GM11168 (cell line): ENCODE results near the gene SLC7A5.
"Not testable (repeated sequence)": the region's sequence is repeated elsewhere in the genome, so short reads cannot be mapped to it uniquely, and the experiment has no call there.

Experiments used
- in situ Hi-C: fragments of 300-500 bp; cut with MboI; formaldehyde crosslinking; loops from one replicate; pipeline ENCODE4 v1.12.0; 2022; ENCODE audit warnings: low sequenced_read_pairs; ENCODE audit not compliant: unreplicated experiment

Gene SLC7A5

DNA sequence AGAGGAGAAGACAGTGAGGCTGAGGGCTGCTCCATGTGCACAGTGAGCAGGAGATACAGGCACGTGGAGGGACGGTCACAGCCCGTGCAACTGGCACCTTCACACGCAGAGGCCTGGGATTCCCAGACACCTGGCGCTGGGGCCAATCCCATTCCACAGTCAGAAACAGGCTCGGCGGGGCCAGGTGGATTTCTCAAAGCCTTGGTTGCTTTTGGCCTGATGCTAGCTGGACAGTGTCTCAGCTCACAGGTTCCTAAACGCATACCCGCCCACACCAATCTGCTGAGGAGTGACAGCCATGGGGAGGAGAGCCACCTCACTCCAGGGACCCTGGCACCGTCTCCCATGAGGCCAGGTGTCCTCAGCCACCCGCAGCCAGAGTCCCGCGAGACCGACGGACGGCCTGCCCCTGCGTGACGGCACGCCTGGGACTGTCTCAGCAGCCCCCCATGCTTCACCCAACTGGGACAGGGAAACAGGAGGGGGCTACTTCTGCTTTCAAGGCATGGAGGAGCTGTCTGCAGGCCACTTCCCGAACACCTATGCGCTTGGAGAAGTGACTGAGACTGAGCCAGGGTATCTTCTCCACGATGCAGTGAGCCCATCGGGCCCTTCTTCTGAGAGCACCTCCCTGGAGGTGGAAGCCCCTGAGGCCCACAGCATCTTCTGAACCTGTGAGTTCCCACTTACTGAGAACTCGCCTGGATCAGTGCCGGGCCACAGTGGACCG lies 6.5 kb downstream of the SLC7A5 start:
- in situ Hi-C loops: not testable (repeated sequence)

DNA sequence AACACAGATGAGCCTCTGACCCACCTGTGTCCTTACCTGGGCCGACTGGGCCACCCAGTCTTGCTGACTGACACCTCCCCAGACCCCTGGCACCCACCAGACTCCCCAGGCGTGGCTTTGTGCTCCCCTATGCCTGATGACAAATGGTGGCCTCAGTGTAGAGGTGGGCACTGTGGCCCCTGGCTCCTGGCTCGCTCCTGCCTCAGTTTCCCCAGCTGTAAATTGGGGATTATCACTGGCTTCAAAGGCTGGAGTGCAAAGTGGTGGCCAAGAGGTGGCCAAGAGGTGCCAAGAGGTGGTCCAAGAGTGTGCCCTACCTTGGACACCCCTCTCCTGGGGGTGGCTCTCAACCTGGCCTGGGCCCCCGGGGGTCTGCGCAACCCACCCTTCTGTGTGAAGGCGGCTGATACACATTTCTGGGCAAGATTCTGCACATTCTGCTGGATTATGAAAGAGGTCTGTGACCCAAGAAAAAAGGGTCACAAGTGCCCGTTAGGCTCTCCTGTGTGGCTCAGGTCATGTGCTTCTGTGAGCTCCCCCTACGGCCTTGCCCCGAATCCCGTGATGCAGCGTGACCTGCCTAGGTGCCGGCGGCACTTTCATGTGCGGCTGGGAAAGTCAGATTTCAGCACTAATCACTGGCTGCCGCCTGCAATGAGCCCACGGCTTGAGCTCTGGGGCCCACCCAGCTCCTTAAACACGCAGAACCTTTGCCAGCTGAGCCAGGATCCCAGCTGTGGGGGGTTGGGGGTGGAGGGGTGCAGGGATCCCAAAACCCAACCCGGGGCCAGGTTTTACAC lies 7.8 kb downstream of the SLC7A5 start:
- in situ Hi-C loops: not testable (repeated sequence)

DNA sequence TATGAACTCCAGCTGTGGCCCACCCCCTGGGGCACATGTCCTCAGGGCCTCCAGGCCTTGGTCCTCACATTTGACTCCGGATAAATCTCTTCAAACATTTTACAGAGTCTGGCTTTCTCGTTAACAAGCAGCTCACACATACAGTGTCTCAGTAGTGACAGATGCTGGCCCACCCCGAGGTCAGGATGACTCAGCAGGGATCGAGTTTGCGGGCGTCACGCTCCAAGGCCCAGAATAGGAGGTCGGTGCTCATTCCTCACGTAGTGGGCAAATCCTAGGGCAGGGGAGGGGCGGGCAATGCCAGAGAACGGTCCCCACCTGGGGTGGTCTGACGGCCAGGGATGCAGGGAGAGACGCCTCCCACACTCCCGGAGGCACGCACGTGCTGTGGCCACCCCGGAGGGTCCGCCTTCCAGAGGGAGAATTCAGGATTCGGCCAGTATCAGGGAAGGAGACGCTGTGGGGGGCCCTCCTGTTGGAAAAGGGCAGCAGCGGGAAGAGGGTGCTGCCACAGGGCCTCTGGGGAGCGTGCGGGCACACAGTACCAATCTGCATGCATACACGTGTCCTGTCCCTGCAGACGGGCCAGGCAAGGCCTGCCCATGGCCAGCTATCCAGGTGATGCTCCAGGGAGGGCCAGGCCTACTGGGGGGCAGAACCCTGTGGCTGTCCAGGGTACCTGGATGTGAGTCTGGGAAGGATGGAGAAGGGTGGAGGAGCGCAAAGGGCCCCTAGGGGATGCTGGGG lies 8.6 kb downstream of the SLC7A5 start:
- in situ Hi-C loops: no loop called here

DNA sequence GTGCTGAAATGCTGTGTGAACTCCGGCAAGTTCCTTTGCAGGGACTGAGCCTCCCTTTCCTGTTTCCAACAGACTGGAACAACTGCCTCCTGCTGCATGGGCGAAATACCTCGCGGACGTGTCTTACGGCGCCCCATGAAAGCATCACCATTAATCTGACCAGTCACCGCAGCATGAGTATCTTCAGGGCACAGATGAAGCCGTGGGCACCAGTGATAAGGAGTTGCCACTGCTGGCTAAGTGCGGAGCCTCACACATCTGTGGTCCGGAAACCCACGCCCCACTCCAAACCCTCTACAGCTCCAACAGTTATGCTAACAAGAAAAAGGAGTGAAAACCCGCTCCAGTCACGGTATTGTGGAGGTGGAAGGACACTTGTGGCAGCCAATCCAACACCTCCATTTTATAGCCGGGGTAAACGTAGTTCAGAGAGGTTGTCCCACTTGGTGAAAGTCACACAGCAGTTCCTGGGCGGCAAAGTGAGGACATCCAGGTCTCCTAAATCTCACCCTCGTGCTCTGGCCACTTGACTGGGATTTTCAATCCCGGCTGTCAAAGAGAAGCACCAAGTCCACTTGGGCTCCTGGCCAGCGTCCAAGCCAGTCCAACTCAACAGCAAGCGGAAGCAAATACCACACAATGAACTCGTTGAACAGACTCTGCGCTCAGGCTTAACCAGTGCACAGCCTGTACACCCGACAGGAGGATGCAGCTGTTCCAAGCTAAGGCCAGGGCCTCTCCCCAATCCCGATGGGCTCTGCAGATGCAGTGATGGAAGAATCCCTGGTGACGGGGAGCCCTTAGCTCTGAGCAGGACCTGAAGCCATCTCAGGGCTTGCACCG lies 10.9 kb downstream of the SLC7A5 start:
- in situ Hi-C loops: not testable (repeated sequence)

DNA sequence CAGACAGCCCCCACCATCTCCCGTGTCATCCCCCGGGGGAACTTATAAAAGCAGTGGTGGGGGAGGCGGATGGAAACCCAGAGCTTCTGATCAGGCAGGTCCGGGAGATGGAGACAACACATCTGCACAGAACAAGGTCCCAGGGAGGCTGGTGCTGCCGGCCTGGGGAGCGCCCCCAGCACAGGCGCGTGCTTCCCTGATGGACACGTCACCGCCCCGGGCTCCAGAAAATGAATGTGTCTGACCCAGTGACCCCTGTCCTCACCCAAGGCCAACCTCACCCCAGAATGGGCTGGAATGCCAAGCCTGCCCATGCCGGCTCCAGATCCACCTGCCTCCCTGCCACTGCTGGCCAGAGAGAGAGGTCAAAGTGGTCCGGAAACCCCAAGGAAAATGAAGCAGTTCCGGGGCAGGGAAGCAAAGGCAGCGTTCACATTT lies 12.5 kb downstream of the SLC7A5 start:
- in situ Hi-C loops: no loop called here

DNA sequence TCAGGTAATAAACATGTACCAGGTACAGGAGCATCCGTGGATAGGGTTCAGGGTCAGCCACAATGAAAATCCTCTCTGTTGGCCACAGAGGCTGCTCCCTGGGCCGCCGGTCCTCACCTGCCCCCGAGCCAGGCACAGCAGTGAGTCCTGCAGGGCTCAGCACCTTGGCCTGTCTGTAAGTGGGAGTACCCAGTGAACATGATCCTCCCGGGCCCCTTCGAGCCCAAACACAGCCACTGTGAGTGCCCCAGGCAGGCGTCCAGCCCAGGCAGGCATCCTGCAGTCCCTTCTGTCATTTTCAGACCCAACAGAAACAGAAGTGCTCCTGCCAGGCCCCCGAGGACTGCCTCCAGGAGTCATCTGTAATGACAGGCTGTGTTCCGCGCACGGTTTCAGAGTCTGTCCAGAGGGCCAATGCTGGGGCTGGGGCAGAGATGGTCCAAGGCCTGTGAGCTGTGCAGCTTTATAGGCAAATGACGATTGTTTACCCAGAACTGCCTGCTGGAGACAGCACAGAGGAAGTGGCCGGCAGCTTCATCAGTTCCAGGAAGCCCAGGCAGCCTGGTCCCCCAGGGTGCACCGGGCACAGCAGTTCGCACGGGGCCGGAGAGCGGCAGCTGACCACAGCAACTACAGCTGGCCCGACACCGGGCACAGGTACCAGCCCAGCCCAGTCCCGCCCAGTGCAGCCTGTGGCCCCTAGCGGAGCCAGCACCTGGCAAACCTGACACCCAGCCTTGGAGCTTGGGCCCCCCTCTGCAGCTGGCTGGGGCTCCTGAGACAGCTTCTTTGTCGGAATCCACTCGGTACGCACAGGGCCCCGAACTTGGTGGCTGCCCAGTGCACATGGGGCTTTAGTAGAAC lies 13.2 kb downstream of the SLC7A5 start:
- in situ Hi-C loops: no loop called here

DNA sequence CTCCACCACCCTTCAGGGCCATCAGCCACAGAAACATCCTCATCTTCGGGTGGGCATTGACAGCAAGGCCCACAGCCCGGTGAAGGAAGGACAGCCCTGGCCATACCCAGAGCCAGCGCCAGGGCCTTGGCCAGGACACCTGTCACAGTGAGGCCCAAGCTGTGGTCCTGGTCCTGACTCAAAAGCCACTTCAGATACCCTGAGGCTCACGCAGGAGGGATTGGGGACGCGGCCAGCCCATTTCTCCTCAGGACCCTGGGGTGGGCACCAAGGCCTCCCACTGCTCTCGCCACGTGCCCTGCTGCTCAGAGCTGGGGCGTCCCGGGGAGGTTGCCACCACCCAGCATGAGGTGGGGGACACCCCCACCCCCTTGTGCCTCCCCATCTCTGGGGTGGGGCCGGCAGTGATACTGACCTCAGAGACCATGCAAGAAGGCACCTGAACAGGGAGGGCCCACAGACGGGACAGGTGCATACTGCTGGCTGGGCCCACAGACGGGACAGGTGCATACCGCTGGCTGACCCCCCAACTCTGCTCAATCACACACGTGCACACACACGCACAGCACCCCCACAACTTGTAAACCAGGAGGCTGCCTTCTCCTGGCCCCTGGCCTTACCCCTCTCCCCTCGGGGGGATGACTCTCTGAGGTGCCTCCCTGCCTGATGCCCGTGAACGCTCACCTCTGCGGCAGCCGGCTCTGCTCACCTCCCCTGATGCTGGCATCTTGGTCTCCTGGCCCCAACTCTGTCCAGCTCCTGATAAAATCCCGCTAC lies 14.2 kb downstream of the SLC7A5 start:
- in situ Hi-C loops: loop anchor here (5.0 kb wide), 1 partner anchor 38 kb away; no protein-coding TSS in a partner anchor

DNA sequence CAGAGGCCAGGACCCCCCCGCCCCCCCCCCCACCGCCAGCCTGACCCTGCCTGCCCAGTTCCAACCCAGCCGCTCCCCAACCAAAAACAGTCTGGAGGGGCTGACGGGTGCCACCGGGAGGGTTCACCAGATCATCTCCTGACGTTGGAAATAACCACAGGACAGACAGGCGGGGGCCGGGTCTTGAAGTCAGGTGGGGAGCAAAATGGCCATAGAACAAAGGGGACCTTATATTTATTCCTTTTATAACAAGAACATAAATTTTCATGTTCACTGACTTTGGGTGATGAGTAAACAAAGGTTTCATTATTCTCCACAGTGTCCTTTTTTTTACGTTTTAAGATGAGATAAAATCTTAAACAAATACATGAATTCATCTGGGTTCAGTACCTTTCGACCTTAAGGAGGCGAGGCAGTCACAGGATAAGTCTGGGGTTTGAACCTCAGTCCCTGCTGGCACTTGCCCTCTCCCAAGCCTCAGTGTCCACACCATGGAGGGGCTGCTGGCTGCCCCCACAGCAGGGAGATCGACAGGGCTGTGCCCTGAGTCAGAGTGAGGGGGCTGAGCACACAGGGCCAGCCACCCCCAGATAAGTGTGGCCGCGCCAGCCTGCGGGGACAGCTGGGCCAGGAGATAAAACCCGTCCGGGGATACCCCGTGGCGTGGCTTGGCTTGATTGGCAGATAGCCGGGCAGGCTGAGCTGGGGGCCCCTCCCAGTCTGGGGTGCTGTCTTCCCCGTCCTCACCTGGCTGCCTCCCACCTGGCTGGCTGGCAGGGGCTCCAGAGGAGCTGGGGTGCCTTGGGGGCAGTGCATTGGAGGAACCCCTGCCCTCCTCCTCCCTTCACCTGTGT lies 15.0 kb downstream of the SLC7A5 start:
- in situ Hi-C loops: loop anchor here (5.0 kb wide), 1 partner anchor 37 kb away; no protein-coding TSS in a partner anchor

DNA sequence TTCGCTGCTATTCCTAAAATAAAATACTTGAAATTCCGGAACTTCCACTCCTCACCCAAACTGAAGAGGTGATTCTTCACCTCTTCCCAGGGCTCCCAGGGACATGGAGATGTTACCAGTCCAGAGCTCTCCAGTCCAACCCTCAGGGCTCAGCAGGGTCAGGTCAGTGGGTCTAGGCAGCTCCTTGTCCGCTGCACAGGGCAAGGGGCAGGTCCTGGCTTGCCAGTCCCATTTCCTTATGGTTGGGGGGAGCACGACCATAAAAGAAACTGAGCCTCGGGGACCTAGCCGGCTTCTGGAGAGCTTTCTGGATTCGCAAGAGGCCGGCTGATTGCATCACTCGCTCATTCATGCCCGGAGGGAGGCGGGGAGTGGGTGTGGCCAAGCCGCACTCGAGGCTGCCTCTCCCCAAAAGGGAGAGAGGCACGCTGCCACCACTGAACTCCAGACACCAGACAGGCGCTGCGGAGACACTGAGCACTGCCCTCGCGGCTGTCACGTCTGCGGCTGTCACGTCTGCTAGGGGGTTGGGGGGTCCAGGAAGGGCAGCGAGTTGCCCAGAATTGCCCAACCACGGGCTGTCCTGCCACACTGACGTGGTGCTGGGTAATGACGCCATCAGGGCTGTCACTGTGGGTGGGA lies 15.8 kb downstream of the SLC7A5 start:
- in situ Hi-C loops: loop anchor here (5.0 kb wide), 1 partner anchor 36 kb away; no protein-coding TSS in a partner anchor

DNA sequence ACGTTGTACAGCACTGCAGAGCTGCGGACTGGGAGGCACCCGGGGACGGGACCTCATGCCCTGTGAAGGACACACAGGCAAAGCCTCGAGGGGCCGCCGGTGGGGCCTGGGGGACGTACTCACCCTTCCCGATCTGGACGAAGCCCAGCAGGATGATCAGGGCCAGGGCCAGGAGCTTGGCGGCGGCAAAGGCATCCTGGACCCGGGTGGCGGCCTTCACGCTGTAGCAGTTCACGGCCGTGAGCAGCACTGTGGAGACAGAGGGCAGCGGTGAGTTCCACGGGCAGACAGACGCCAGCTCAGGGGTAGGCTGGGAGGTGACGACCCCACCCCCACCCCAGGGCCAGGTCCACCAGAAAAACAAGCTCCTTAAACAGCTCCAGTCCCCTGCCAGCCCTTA lies 17.7 kb downstream of the SLC7A5 start:
- in situ Hi-C loops: loop anchor here (5.0 kb wide), 1 partner anchor 34 kb away; no protein-coding TSS in a partner anchor

DNA sequence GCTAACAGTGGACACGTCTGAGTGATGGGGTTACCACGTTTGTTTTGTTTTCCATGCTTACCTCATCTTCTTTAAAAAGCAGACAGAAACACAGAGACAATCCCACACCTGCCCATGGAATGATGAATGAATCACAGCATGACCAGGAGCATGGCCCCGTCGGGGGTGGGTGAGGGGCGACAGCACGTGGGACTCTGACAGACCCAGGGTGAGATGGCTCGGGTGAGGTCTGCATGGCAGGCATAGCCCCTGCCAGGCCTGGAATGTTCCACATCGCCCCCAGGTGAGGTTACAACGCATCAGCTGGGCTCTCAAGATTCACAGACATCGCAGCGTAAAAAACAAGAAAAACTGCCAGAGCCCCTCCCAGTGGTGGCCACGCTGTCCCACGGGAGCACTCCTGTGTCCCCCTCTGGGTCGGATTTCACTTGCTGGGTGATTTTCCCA lies 18.1 kb downstream of the SLC7A5 start:
- in situ Hi-C loops: loop anchor here (5.0 kb wide), 1 partner anchor 34 kb away; no protein-coding TSS in a partner anchor

DNA sequence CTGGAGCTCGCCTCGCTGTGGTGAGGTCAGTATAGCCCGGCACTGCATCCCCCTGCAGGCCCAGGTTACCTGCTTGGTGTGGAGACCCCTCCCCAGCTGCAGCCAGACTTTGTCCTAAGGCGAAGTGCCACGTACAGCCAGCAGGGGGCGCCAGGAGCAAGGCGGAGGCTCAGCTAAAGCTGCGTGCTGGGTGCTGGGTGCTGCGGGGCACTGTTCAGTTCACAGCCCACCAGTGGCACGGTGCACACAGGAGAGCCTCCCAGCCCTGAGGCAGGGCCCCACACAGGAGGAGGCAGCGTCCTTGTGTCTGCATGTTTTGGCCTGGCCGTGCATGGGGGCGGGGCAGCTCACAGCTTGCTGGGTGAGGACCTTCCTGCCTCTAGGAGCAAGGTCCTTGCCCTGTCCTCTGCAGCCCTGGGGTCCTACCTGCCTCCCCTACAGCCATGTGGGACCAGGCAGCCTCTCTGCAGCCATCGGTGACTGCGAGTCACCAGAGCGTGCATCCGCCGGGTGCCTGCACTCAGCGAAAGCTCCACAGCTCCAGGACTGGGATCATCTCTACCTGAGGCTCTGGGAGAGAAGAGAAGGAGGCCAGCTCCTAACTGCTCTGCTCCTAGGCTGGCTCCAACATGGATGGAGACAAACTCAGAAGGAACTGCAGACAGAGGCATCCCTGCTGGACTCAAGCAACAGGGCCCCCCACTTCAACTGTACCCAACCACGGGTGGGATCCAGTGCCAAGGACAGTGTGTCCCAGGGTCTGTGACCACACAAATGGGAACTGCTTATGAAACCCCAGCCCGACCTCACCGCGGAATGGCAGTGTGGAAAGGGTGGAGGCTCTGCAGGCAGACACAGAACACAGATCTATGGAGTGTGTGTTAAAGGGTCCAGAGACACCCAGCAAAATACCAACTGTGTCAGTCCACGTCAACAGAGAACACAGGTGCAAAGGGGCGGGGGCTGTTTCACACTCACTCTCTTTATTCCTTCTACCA lies 19.0 kb downstream of the SLC7A5 start:
- in situ Hi-C loops: loop anchor here (5.0 kb wide), 1 partner anchor 33 kb away; no protein-coding TSS in a partner anchor

DNA sequence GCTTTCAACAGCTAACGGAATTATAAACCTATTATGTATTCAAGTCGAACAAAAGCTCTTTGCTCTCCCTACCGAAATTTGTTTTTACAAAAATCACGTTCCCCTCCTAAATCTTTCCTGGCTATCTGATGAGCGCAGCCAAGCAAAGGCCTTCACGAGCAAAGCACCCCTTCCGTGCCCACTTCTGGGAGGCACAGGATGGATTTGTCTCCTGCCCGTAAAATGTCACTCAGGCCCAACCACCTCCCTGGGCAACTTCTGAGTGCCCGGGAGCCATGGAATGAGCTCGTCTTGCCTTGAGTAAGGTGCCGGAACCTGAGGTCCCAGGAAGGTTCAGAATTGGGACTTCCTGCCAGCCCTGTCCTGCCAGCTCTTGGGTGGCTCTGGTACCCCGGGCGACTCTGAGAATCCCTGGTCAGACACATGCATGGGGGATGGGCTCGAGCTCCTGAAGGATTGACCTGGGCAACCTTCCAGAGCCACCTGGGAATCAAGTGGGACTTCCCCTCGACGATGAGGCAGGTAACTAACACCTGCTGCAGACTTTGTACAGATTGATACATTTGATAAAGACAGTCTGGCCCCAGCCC lies 19.8 kb downstream of the SLC7A5 start:
- in situ Hi-C loops: loop anchor here (5.0 kb wide), 1 partner anchor 32 kb away; no protein-coding TSS in a partner anchor

DNA sequence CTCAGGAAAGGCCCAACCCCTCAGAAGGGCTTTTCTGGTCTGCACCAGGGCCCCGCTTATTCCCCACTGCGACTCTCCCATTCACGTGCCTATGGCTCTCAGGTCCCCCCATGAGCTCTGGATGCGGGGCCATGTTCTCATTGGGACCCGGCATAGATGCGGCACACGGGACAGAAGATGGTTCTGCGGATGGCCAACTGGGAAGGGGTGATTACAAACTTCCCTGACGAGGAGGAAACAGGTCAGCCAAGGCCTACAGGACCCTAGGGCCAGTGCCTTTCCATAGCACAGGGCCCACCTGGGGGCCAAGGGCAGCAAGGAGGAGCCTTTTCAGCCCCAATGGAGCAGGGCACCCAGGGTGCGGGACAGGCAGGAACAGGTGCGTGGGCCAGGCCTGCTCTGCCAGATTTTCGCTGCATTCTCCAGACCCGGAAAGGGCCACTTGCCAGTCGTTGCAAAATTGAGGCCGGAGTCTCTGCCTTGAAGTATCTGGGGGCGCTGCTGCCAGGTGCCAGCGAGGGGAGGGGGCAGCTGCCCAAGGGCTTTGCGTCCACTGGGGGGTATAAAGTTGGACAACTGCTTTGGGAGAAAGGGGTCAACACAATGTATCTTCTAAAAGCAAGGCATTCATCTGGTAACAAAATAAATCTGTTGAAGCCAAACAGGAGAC lies 20.5 kb downstream of the SLC7A5 start:
- in situ Hi-C loops: no loop called here
